GM18508 (cell line): ENCODE measurements around the gene TIMM23.
"Not testable (repeated sequence)": the region's sequence is repeated elsewhere in the genome, so short reads cannot be mapped to it uniquely, and the experiment has no call there.

Experiments used
- ATAC-seq: cut with Tn5 transposase; IDR thresholded peaks from one replicate; pipeline ENCODE4 v1.9.1; 2021; ENCODE audit warnings: moderate number of reproducible peaks; ENCODE audit not compliant: insufficient read depth, unreplicated experiment

Gene TIMM23

DNA sequence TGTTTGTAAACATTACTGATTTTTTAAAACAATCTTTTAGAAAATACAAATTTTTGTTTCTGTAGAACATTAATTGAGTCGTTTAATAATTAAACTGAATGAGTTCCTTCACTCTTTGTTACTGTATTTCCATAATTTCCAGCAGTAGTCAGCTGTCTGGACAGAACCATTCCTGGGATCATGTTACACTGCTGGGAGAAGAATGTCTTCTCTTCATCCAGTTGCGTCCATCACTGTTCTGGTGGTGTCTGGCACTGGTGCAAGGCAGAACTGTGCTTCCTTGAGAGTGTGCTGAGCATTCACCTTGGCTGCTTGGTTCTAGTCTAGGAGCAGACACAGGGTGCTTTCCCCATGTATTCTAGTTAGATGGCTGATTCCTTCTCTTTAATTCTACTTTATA, 12.2 kb downstream of the TIMM23 start:
- ATAC-seq = not testable (repeated sequence)

DNA sequence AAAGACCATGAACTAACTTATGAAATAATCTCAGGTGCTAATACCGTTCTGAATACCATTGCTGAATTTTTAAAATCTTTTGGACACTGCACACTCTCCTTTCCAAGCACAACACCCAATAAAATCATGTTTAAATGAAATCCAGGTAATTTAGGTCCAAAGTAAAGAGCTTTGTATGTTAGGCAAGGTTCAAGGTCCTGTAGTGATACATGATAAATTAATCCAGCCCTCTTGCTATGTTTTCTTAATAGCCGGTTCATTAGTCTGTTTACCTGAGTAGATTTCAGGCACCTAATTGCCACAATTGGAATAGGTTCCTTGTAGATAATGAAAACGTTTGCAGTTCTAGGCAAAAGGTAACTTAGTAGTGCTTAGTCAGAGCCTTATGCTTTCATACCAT, 13.3 kb downstream of the TIMM23 start:
- ATAC-seq = not testable (repeated sequence)

DNA sequence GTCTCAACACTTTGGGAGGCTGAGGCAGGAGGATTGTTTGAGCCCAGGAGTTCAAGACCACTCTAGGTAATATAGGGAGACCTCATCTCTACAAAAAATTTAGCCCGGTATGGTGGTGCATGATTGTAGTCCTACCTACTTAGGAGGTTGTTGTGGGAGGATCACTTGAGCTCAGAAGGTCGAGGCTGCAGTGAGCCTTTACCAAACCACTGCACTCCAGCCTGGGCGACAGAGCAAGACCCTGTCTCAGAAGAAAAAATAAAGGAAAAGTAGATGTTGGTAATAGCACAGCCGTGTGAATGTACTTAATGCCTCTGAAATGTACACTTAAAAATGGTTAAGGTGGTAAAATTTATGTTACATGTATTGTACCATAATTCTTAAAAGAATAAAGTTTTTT, 25.3 kb downstream of the TIMM23 start:
- no peak for ATAC-seq

DNA sequence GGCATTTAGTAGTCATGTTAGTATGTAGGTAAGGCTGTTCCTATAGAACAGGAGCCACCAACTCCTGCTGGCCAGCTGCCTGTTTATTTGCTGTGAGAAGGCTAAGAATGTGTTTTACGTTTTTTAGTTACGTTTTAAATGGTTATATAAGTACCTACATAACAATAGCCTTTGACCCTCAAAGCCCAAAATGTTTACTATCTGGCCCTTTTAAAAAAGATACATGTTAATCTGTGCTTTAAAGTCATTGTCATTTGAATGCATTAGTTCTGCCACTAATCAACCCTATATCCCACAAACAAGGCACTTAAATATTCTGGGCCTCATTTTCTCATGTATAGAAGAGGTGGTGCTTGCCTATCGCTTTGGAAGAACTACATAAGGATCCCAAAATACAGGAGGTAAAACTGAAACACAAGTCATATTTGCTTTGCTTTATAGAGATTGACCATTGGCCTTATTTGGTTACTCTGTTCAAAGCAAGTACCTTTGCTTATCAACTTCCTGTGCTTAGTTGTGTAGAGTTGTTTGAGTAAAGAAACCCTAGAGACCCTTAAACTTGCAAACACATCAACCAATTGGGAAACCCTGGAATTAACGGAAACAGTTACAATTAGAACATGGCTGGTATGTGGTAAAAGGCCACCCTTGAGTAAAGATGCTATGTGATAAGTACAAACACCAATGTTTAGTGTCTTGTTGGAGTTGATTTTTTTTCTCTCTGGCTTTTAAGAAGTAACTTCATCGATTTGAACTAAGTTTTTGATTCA, 25.9 kb downstream of the TIMM23 start:
- ATAC-seq = no peak

DNA sequence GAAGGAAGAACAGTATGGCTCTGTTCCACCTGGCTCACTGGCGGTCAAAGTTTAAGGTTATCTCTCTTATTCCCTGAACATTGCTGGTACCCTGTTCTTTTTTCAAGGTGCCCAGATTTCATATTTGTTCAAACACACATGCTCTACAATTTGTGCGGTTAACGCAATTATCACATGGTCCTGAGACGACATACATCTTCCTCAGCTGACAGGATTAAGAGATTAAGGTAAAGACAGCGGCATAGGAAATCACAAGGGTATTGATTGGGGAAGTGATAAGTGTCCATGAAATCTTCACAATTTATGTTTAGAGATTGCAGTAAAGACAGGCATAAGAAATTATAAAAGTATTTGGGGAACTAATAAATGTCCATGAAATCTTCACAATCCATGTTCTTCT, 27.7 kb downstream of the TIMM23 start:
- not testable (repeated sequence) for ATAC-seq

DNA sequence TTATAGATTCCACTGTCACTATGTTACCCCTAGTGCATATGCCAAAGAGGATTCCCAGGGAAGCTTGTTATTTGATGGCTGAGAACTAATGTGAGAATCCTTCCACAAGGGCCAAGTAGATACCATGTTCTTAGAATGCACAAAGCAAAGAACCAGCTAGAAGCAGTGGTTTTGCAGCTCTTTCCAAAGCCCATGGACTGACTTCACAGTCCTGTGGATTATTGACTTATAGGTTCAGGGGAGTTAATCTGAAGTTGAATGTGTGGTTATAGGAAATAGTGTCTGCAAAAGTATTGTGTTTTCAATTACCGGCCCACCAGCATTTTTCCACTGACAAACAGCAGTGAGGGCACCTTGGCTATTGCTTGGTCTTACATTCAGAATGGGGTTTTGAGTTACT, 28.2 kb downstream of the TIMM23 start:
- ATAC-seq = no peak

DNA sequence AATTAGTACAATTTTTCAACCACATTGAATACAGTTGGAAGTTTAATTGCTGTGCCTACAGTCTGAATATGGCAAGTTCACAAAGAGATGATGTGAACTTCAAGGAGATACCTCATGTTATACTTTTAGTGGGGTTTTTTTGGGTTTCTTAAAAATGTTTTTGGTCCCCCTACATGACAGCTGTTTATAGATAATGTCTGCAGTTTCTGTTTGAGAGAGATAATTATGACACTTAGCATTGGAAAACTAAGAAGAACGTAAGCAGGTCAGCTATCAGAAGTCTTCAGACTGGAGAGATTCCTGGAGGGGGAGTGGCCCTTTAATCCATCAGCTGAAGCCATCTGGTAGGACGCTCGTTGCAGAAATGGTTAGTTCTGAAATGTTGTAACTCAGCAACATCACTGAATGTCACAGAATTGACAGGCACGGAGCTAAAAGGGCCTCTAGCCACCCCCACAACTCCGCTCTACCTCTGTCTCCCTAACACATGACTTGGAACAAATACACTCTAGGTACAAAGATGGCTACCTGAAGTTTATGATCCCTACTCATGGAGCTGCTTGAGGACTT, 29.0 kb downstream of the TIMM23 start:
- no peak for ATAC-seq

DNA sequence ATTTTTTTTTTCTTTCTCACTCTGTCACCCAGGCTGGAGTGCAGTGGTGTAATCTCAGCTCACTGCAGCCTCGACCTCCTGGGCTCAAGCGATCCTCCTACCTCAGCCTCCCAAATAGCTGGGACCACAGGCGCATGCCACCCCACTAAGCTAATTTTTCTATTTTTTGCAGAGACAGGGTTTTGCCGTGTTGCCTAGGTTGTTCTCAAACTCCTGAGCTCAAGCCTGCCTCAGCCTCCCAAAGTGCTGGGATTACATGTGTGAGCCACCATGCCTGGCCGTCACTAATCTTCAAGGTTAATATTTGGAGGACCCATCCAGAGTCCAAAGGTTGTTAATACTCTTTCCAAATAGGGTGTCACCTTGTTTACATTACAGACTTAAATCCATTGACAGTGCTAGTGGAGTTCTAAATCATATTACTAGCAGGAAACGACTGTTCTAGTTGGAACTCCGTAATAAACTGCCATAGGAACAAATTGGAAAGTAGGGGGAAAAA, 29.9 kb downstream of the TIMM23 start:
- not testable (repeated sequence) for ATAC-seq

DNA sequence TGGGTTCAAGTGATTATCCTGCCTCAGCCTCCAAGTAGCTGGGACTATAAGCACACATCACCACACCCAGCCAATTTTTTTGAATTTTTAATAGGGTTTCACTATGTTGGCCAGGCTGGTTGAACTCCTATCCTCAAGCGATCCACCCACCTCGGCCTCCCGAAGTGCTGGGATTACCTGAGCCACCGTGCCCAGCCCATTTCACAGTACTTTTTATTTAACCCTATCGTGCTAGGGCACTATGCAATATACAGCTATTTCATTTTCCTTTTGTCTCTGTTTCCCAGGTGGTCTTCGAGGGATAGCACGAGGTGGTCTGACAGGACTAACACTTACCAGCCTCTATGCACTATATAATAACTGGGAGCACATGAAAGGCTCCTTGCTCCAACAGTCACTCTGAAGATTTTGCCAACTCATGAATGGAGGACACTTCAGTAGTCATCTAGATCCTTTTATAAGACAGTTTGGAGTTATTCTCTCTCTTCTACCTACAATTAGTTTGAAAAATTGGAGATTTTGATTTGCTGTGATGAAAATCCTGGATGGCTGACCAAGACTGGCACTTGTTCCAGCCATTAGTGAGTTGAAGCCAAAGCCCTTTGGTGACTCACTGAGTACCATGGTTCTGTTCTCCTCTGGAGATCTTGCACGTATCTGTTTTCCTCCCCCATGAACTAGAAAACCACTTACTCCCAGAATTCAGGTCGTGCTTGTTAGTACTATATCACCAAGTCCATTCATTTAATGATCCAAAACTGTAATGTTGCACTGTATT, 30.8 kb downstream of the TIMM23 start:
- ATAC-seq = no peak

DNA sequence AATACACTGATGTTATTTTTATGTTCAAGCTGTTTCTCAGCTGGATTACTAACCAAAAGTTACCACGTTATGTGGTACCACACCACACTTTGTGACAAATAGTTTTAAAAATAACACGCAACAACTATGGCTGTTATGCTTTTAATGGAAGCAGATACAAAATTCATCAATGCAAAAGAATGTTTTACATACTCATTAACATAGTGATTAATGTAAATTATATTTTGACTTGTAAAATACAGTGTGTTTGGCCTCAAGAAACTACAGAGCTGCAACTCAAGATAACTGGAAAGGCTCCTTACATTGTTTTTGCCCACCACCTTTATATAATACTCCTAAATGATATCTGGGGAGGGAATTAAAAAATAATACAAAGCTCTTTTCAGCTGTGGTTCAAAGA, 32.7 kb downstream of the TIMM23 start:
- ATAC-seq = no peak

DNA sequence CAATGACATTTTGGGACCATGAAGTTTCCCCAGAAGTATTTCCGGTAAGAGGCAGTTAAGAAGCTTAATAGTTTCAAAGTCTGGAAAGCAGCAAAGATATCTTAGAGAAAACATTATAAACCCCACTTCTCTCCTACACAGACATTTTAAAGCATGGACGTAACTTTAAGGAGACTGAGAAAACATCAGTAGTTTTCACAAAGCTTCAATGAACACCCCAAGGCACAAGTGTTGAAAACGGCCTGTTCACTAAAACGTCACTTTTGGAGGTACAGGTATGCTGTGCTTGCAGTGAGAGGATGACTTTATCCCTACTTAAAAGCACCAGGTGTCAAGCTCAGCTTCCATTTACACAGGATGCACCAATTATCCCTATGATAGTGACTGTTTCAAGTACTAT, 33.1 kb downstream of the TIMM23 start:
- no peak for ATAC-seq

DNA sequence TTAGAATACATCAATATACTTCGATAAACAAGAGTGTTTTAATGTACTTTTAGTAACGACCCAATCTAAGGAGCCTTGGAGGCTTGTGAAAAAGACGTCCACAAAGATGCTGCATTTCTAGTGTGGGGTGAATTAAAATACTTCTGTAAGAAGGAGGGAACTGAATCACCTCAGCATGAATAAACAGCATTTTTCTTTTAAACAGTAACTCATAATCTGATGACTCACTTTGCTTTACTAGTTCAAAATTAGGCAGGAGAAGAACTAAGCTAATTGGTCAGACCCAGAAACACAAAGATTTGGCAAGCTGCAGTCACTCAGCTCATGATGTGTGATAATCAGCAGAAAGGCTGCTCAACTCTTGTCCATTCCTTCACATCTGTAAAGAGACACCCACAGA, 33.9 kb downstream of the TIMM23 start:
- ATAC-seq = no peak

DNA sequence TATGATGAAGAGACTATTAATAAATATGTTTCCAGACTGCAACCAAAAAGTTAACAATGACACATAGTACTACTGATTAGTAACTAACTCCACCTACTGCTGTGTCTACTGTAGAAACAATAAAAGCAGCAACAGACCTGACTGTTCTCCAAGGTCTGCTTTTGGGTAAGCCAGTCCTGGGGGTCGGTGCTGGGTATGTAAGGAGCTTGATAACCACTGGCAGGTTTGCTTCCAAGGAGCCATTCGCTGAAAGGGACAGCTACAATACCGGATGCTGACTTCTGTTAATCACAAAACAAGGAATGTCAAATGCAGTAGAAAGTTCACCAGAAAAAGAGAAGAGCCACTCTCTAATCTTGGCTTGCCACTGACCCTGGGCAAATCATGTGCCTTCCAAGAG, 40.5 kb downstream of the TIMM23 start:
- ATAC-seq = no peak

DNA sequence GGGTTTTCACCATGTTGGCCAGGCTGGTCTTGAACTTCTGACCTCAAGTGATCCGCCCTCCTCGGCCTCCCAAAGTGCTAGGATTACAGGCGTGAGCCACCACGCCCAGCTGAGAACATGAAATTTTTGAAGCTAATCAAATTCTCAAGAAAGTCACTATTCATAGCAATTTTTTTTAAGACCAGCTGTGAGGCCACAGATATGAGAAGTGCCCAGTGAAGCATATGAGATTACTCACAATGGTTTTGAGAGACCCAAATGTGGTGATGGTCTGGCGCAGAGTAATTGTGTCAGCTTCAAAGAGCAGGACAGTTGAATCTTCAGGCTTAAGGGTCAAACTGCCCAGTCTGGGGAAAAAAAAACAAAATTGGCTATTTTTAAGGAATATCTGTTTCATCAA, 41.9 kb downstream of the TIMM23 start:
- no peak for ATAC-seq

DNA sequence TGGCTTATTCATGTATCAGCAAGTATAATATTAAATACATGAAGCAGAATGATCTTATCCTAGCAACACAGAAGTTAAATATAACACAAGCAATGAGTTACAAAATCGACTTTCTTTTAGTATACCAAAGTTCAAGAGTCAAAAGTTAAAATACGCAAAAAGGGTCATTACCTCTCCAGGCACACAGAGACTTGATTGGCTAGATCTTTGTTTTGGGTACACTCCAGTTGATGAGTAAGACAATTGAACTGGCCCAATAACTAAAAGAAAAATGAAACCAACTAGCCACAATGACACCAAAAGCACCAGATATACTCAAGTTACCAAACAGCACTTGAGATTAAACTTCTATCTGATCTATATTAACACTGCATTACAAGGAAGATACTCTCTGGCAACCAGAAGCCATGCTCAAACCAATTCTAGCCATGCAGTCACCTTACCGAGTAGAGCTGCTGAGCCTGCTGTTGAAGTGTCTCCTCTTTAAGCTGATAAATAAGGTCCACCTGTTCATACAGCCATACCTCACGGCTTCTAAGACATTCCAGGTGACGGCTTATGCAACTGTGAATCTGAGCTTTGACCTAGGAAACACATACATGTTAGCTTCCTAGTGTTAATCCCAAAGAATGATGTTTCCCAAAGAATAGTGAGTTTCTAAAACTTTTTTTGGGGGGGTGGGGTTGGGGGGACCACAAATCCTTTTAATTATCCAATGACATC, 42.6 kb downstream of the TIMM23 start:
- no peak for ATAC-seq

DNA sequence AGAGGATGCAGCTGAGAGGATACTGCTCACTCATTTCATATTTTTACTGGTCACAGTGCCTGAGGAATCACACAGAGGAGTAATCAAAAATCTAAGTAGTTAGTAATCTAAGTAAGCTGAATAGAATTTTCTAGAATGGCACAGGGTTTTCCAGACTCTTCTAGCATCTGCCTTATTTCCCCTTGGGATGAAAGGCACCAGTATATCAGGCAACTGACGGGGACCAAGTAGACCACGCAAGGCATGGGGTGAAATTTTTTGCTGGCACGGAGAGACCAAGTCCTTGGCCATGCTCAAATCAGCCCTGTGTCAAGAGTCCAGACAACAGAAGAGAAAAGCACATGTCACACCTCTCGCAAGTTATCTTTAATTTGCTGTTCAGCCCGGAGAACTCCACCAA, 43.9 kb downstream of the TIMM23 start:
- ATAC-seq = no peak

DNA sequence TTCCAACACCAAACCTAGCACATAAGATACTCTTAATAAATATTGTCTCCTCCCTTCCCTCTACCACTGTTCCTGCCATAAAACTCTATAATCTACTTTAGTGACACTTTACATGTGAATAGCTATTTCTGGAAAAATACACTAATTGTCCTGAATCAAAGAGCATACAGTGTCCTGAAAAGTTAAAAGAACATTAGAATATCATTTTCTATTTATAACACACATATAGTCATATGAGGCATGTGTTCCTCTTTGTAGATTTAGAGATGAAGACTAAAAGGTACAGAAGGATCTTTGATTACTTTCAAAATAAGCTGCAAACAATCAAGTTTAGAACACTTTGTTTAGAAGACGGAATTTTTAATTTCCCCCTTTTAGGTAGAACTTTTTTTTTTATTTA, 44.5 kb downstream of the TIMM23 start:
- ATAC-seq = no peak

DNA sequence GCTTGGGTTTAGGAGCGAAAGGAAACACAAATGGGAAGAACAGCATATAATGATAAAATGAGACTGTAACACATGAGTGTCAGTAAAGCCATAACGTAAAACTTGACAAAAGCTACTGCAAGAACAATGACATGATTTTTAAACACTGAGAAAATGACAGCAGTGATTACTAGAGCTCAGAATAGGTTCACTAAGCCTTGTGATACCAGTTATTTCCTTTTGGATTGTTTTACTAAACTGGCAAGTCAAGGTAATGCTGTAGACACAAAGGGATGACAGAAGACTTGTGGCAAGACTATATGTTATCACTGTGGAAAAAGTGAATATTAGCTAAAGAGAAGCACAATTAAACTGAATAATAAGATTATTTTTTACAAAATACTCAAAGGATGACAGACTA, 45.4 kb downstream of the TIMM23 start:
- ATAC-seq = no peak

DNA sequence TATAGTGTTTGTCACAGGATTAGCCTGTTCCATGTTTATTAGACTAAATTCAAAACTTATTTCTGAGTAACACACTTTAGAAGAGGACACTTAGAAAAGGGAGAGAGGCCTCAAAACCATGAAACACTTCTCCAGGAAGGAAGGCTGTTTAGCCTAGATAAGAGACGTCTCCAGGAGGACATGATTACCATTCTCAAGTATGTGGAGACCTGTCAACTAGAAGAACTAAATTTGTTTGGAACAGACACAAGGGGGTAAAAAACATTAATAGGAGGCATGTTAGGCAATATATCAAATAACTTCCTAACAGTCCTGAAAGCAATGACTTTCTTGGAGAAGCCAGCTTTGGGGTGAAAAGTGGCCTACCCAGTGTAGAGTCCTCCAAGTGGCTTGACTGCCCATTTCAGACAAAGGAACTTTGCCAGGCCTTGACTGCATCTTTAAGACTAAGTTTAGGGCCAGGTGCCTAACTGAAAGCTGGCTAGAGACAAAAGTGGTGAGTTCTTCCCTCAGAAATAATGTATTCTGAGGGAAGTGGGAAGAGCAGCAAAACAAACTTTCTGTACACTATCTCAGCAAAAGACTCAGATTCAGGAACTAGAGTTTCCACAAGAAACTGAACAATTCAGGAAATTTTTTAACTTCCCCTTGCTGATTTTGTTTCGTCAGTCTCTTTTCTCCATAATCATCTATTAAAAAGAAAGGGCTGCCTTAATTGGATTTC, 46.3 kb downstream of the TIMM23 start:
- no peak for ATAC-seq

DNA sequence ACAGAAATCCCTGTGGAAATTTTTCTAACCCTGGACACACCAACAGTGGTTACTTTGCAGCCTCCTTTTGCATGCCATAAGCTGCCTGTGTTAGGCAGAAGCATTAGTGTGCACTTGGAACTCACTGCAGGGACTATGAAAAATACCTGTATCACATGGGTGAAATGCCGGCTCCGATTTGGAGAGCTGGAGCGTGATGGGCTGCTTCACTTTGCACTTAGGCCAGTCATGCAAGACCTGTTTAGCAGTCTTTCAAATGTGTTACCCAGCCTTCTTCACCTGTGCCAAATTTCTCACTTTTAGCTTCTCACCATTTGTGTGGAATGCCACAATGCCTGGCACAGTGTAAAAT, 46.9 kb downstream of the TIMM23 start:
- no peak for ATAC-seq
